RCC 7860 (cell line): ENCODE results near the gene ARX.

Experiments
- DNase-seq: peaks from one replicate; pipeline ENCODE4 v3.0.0-alpha.2; 2015; ENCODE audit warnings: low spot score
- FAIRE-seq: peaks from 2 replicates; lab custom pipeline; 2012; peaks lifted over from hg19 to GRCh38; lab: Jason Lieb, UNC

ARX gene

DNA sequence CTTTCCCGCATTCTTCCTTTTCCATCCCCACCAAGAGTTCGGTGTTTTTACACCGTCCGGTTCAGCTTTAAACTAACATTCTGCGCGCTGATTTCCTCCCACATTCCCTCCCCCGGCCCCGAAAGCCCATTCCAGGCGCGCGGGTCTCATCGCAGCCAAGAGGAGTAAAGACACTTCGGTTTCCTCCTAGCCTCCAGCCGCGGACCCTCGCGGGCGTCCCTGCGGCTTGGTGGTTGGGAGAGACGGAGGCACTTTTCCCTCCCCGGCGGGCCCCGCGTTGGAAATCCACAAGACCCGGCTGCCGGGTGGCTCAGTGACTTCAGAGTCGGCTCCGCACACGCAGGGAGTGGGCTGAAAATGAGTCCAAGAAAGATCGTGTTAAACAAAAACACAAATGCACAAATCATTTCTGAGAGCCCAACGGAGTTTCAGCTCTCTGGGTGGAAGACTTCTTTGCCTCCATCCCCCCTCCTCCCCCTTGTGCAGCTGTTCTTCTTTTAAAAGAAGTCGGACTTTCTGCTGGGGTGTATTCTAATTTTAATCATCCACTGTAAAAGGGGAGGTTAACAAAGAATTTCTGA is 2.0 kb upstream of the ARX start:
- FAIRE-seq (no peak), DNase-seq (no peak)

DNA sequence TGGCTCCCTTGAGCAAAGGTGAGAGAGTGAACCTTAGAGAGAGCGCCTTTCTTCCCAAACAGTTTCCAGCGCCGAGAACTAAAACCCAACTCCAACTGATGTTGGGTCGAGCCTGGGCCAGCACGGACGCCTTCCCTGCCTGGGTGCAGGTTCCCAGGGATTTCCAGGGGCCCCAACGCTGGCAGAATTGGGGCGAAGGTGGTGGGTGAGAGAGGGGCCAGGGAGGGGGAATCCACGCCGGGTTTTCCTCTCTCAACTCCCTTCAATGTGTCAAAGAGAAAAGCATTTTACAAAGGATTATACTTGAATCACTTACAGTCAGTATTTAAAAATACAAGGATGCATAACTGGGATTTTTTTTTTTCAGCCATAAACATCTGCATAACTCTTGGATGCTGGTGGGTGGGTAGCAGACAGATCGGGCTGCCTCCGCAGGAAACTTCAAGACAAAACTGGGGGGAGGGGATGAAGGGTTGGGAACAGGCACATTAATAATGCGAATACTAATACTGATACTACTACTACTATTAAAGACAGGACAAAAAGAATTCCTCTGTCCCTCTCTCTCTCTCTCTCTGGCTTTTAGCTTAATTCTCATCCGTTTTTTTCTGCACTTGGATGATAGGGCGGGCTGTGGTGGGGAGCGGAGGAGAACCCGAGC is 1.3 kb upstream of the ARX start:
- DNase-seq (no peak), FAIRE-seq (no peak)

DNA sequence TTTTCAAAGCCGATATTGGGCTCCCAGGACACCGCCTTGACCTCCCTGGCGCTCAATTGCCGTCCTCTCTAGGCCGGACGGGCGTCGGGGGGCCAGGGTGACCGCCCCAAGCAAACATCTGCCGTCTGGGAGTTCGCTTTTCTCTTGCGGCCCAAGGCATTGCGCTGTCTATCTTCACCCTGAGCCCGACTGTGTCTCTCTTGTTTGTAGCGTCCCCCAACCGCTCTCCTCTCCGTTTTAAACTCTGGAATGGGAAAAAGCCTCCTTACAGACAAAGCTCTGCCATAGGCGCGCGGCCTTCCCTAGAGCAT is 551 bp upstream of the ARX start:
- DNase-seq (no peak), FAIRE-seq (no peak)

DNA sequence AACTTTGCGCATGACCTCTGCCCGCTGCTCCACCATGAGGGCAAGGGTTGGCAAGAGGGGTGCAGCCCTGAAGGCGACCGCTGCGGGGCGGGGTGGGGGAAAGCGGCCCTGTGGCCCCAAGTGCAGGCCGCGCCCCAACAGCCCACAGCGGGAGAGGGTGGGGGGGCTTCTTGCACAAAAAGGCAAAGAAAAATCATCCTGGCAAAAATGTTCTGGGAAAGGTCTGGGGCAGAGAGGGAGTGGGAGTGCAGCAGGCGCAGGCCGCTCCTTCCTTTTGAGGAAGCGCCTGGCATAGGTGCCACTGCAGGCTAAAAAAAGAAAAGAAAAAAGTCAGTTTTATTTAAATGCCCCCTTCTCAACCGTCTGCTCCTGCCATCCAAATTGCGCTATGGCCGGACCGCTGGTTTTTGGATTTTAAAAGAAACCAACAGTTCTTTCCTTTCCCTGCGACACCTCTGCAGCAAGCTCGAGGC is 1.4 kb downstream of the ARX start:
- no peak for FAIRE-seq

GRCh38 chrX:25013632-25014365 is 2.0 kb downstream of the ARX start:
- no peak for DNase-seq
- FAIRE-seq, result no peak

More for the DNA sequence above, 1.4 kb downstream of the ARX start:
- no peak for DNase-seq

GRCh38 chrX:25012793-25013631 is 2.8 kb downstream of the ARX start:
- FAIRE-seq (no peak), DNase-seq (no peak)

DNA sequence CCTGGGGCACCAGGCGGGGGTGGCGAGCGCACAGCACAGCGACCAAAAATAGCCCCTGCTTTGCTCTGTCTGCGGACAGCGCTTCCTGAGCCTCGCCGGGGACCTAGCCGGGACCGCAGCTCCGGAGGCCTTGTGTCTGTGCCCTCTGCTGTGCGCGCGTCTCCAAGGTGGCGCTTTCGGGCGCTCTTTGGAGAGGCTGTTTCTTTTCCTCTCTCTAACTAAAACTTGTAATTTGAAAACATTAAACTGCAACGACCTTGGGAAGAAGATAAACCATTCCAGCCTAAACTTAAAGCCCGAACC is 3.4 kb downstream of the ARX start:
- DNase-seq, result no peak
- FAIRE-seq, result no peak

- DNase-seq (no peak), FAIRE-seq (no peak)
Measured at GRCh38 chrX:25011589-25012432, 4.0 kb downstream of the ARX start.

DNA sequence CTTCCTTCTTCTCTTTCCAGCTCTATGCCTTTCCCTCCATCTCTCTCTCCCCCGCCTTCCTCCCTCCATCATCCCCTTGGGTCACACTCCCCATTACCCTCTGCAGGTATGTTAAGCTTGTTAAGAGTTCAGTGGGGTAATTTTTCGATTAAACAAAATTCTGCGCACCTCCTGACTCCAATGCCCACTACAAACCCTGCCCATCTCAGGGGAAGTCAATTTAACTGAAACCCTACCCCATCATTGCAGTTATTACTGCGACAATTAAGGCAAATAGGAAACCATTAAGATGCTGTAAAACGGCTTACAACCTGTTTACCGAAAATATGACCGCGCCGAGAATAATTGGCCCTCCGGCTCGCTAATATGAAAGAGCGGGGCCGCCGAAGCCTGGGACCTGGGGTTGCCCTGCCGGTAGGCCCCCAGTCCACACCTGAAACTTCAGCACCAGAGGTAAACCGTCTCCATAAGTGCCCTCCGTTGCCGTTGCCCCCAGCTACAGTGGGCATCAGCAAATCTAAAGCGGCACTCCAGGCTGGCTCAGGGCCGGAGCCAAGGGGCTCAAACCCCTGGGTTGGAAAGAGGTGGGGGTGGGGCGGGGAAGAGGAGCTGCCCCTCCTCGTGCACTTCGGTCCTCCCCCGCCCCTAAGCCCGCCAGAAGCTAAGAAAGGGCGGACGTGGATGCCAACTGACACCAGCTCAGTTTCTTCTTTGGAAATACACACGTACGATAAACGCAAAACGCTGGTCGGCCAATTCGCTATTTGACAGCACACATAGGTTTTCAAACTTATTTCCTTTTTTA is 4.8 kb downstream of the ARX start:
- no peak for FAIRE-seq
- no peak for DNase-seq

GRCh38 chrX:25009407-25009806 is 6.4 kb downstream of the ARX start:
- FAIRE-seq (no peak), DNase-seq (no peak)

DNA sequence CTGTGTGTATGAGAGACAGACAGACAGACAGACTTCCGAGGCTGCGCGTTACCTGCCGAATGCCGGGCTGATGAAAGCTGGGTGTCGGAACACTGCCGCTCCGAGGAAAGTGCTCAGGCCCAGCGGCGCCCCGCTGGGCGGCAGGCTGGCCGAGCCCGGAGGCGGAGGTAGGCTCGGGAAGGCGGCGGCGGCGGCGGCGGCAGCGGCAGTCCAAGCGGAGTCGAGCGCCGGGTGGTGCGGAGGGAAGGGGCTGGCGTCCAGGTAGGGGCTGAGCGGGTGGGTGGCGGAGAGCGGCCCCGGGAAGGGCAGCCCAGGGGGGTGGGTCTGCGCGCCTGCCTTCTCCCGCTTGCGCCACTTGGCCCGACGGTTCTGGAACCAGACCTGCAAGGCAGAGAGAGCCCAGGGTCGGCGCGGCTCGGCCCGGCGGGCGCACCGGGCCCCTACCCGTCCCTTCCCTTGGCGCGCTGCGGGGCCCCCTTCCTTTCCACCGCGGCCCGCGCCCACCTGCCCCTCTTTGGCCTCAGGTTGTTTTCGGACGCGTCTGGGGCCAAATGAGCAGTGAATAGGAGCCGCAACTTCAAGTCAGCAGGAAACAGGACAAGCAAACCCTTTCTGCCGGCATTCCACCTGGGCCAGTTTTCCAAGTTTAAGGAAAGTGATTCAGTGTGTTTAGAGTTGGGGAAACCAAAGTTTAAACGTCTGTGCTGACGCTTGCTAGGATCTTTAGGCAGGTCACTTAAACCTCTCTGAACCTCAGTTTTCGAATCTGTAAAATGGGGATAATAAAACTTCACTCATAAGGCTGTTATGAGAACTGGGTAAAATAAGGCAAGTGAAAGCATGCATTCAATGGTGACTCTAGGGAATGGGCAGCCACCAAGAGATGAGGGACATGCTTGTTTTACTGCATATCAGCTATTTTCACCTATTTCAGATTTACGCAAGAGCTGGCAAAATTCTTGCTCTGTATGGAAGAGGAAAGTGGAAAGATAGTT is 8.4 kb downstream of the ARX start:
- FAIRE-seq (no peak), DNase-seq (no peak)

DNA sequence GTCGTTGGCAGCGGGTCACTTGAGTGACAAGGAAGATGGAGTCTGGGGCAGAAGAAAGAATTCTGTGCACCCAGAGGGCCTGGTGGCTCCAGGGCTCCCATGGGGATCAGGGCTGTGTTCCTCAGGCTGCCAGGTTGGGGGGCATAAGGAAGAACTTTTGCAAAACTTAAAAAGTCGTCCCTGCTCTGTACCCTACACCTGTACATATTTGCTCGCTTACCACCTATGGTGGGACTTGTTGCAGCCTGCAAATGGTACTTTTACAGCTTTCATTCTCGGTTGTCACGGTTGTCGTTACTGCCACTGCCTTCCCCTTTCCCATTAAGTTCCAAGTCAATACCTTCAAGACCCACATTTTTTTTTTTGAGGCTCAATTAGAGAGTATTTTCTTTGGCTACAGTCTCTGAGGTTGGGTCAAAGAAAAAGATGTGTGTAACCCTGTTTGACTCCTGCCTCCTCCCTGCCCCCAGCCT is 9.1 kb downstream of the ARX start:
- DNase-seq (no peak), FAIRE-seq (no peak)

- DNase-seq (no peak), FAIRE-seq (no peak)
Measured at GRCh38 chrX:25005382-25006185, 10.2 kb downstream of the ARX start.

DNA sequence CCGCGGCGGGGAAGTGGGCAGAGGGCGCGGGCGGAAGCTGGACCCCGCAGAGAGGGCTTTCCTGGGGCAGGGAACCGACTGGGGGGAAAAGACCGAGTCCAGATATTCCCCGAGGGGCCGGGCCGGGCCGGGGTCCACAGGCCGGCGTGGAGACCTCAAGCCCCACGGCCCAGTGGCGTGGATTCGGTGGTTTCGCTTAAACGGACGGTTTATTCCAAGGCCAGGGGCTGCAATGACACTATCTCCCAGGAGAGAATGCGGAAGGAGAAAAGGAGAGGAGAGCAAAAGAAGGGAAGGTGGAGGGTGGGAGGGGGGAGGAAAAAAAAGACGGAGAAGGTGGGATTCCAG is 10.8 kb downstream of the ARX start:
- no peak for FAIRE-seq
- no peak for DNase-seq

DNA sequence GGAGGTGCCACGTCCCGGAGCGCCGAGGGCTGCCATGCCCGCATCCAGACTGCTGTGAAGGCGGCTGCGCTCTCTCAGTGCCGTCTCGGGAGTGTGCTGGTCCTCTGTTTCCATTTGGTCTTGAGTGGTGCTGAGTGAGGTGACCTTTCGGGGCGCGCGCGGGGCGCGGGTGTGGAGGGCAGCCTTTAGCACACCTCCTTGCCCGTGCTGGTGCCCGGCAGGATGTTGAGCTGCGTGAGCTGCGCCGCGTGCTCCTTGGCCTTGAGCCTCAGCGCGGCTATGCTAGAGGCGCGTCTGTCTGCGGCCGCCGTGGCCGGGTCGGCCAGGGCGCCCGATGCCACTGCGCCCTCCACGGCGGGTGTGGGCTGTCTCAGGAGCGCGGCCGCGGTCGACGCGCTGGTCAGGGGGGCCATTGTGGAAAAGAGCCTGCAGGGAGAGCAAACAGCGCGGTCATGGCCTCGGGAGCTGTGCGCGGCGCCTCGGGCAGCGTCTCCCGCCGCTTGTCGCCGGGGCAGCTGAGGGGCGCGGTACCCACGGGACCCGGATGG is 11.2 kb downstream of the ARX start:
- FAIRE-seq (no peak), DNase-seq (no peak)

GRCh38 chrX:25004040-25004439 is 11.7 kb downstream of the ARX start:
- no peak for FAIRE-seq

DNA sequence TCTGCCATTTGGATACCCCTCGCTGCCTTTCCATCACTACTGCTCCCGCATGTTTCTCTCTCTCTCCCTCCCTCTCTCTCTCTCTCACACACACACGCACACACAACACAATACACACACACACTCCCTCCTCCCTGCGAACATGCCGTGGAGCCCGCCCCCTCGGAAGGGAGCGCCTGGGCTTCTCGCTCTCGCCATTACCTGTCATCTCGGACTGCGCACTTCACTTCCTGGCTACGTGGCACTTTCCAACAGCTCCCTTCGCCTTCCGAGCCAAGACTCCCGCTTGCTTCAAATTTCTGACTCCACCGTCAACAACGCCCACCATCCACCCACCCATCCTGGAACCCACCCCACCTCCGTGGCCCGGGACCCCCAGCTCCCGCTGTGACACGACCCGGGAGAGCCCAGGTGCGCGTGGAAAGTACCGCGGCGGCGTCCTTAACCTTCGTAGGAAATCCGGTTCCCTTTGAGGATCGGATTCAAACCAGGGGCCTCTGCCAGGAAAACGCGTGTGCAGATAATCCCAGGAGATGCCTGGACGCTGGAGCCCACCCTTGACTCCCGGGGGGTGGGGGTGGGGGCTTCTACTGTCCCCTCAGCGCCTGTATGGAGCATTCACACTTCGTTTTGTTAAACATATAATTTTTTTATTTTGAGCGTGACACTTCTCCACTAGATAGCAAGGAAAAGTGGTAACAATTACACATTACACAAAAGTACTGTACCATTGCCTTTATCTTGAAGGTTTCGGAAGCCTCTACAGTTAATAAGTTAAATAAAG is 12.5 kb downstream of the ARX start:
- no peak for DNase-seq
- FAIRE-seq, result no peak

More at GRCh38 chrX:25004040-25004439, 11.7 kb downstream of the ARX start:
- DNase-seq, result no peak
